Heart left ventricle (tissue), 13 donors: ENCODE data around the gene IL19.

ENCODE experiments used
- POLR2A ChIP-seq, 2 donors: fragments of 450-650 bp; IDR thresholded peaks; one replicate each; pipeline ENCODE4 v1.6.1; 2017; ENCODE audit warnings: antibody characterized with exemption in 2 of 2, mild to moderate bottlenecking in 2 of 2, moderate library complexity in 2 of 2
- TF ChIP-seq, protein P1 (sequence below), 12 donors: fragments of 200-600 bp; sonication (generic) in 4 of 12; IDR thresholded peaks; one replicate each; pipeline versions ENCODE4 v1.5.0 to v1.8.0; 2018 to 2022; ENCODE audit warnings: antibody characterized with exemption in 12 of 12, mild to moderate bottlenecking in 5 of 12
- donor health status: ischemic (EF 13 %, LVEDD 7.1; RV severe dilation, severe dysfunction).
- donor health status: DM: no; HTN: yes; CAD: no.
- donor health status: DM: no; HTN: no; CAD: no.
- donor health status: ischemic (EF 25% LVEDD 6.9; RV normal size, moderate dysfunction).
- donor health status: ischemic (EF 25% LVEDD 5.7; RV mildly dilated, moderate dysfunction).
- donor health status: ischemic (EF 35%, LVEDD 5.7; RV mildly dilated, moderate dysfunction).
- donor health status: nonischemic (EF 11% LVEDD 7.7; RV severe dilation, severe dysfunction).
- donor health status: DM: yes; HTN: yes; CAD: no.
- donor health status: PGD.
- donor health status: ischemic (EF 29% LVEDD 5.4; RV normal size, mild dysfunction).
- donor health status: nonischemic (EF 23%, LVEDD 6.1; RV moderate dilation, normal function).

DNA sequence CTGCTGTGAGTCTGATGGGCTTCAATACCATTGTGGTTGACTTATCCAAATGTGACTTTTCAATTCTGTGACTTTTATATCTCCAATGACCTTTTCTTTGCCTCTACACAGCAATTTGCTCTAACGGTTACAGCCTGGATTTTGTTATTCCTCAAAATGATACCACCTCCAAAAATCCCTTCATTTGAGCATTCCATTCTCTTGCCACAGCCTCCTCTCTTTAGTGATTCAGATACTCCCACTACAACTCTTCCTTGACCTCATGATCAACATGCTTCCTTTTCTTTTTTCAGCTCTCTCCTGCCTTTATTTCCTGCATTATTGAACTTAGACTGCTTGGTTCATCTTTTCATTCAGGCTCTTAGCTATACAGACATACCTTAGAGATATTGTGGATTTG lies 16.6 kb upstream of the IL19 start:
- TF ChIP-seq, protein P1, sequence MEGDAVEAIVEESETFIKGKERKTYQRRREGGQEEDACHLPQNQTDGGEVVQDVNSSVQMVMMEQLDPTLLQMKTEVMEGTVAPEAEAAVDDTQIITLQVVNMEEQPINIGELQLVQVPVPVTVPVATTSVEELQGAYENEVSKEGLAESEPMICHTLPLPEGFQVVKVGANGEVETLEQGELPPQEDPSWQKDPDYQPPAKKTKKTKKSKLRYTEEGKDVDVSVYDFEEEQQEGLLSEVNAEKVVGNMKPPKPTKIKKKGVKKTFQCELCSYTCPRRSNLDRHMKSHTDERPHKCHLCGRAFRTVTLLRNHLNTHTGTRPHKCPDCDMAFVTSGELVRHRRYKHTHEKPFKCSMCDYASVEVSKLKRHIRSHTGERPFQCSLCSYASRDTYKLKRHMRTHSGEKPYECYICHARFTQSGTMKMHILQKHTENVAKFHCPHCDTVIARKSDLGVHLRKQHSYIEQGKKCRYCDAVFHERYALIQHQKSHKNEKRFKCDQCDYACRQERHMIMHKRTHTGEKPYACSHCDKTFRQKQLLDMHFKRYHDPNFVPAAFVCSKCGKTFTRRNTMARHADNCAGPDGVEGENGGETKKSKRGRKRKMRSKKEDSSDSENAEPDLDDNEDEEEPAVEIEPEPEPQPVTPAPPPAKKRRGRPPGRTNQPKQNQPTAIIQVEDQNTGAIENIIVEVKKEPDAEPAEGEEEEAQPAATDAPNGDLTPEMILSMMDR (IDR thresholded peaks at IDR 0.05), result no peak
- no peak for TF ChIP-seq POLR2A (IDR thresholded peaks at IDR 0.05)
